ENCODE data around the gene CRHR1. TPM values are rescaled to one million over a fixed set of nuclear protein-coding genes. Genes with fewer than 3 reads are reported as not detected.

The CRHR1 gene
- total and polyA plus RNA-seq, 2 of the 4 experiments (the other 2 are of a cell fraction), result not detected

GRCh38 chr17:45786349-45786748 is 2.2 kb downstream of the CRHR1 start:
- POLR2A ChIA-PET (ENCODE audit: unreplicated experiment), result no interaction called here

More at GRCh38 chr17:45786349-45786748, 2.2 kb downstream of the CRHR1 start:
- Histone ChIP-seq H2AK9ac (replicated peaks; ENCODE audit: low read depth, low read length, poor library complexity) (no peak overlapping the region), H3K9ac (ENCODE audit: low read depth, low read length) (no peak overlapping the region), H4K5ac (ENCODE audit: low read depth, low read length) (no peak overlapping the region), H4K91ac (ENCODE audit: insufficient read depth, low read depth, low read length) (no peak overlapping the region), H3K4me3 (ENCODE audit: insufficient read depth, low read depth, low read length) (no peak overlapping the region), H3K4me2 (ENCODE audit: low read depth, low read length) (no peak overlapping the region), H2BK20ac (ENCODE audit: low read depth, low read length) (no peak overlapping the region), H2BK5ac (ENCODE audit: low read depth, low read length, poor library complexity, severe bottlenecking) (no peak overlapping the region), H3K79me1 (ENCODE audit: low read depth in 1 of 2, low read length in 2 of 2) (no peaks in the 10 kb centered on the region), H3K23ac (ENCODE audit: low read depth, low read length) (no peak overlapping the region), H3K9me1 (ENCODE audit: insufficient read depth, low read length) (no peaks in the 10 kb centered on the region), H3K14ac (replicated peaks; ENCODE audit: low read depth, low read length) (no peak overlapping the region), H4K20me1 (ENCODE audit: insufficient read depth, low read length) (no peaks in the 10 kb centered on the region), H3K36me3 (ENCODE audit: control insufficient read depth, insufficient read depth, low read length) (no peaks in the 10 kb centered on the region), H3K4me1 (ENCODE audit: control insufficient read depth, insufficient read depth, low read length) (peaks cover 1% of the 10 kb centered on the region; the same call in 1 of the 2 replicates), H2BK120ac (ENCODE audit: low read depth, low read length) (no peak overlapping the region), H3K4ac (ENCODE audit: low read depth, low read length) (no peak overlapping the region), H3K18ac (ENCODE audit: low read depth, low read length) (no peak overlapping the region), H2AFZ (replicated peaks; ENCODE audit: low read length, poor library complexity) (no peak overlapping the region), H2AK5ac (ENCODE audit: low read depth, low read length) (no peak overlapping the region), H3K27me3 (ENCODE audit: control insufficient read depth, insufficient read depth, low read length) (peaks cover 87% of the 10 kb centered on the region), H3K9me3 (ENCODE audit: control insufficient read depth, insufficient read depth, low read length) (no peaks in the 10 kb centered on the region), H3K27ac (ENCODE audit: insufficient read depth, low read length) (no peak overlapping the region), H3K56ac (ENCODE audit: extremely low read depth, insufficient read depth, low read length) (no peak overlapping the region), H2BK15ac (ENCODE audit: low read depth, low read length) (no peak overlapping the region), H4K8ac (ENCODE audit: low read depth in 2 of 2, low read length in 2 of 2) (no peak overlapping the region)
- BruUV-seq (replicated peaks), result no TSS peak
- no peak for ATAC-seq (ENCODE audit: low read depth)
- in situ Hi-C loops (cut with MboI; ENCODE audit: low sequenced_read_pairs) (no loop called here), intact Hi-C loops (cut with micrococcal nuclease) (no loop called here), dilution Hi-C loops (cut with HindIII; ENCODE audit: low sequenced_read_pairs, unreplicated experiment) (no loop called here)
- TF ChIP-seq USF2 (IDR thresholded peaks at IDR 0.05; ENCODE audit: low read depth, low read length) (no peak), FOS (IDR thresholded peaks at IDR 0.05; ENCODE audit: low read depth, low read length) (no peak), CHD1 (IDR thresholded peaks at IDR 0.05; ENCODE audit: low read depth, low read length) (no peak), RCOR1 (IDR thresholded peaks at IDR 0.05; ENCODE audit: insufficient replicate concordance, low read length) (no peak), POLR2A (IDR thresholded peaks at IDR 0.05; ENCODE audit: low read depth, low read length) (no peak), RAD21 (IDR thresholded peaks at IDR 0.05; ENCODE audit: low read length) (no peak), MAFK (IDR thresholded peaks at IDR 0.05; ENCODE audit: low read depth, low read length) (no peak), SMC3 (IDR thresholded peaks at IDR 0.05; ENCODE audit: low read depth, low read length) (no peak), ELK1 (IDR thresholded peaks at IDR 0.05; ENCODE audit: borderline replicate concordance, low read depth, low read length) (no peak), MAZ (IDR thresholded peaks at IDR 0.05; ENCODE audit: borderline replicate concordance, low read depth, low read length) (no peak), BHLHE40 (IDR thresholded peaks at IDR 0.05; ENCODE audit: low read depth, low read length) (no peak), CTCF (conservative IDR thresholded peaks at IDR 0.05; ENCODE audit: low read depth, low read length) (no peak), RFX5 (IDR thresholded peaks at IDR 0.05; ENCODE audit: low read depth, low read length) (no peak), MXI1 (IDR thresholded peaks at IDR 0.05; ENCODE audit: borderline replicate concordance, low read depth, low read length) (no peak), CEBPB (IDR thresholded peaks at IDR 0.05; ENCODE audit: low read depth, low read length) (no peak), NFE2L2 (IDR thresholded peaks at IDR 0.05; ENCODE audit: low read depth, low read length) (no peak)
- CTCF ChIA-PET, result no interaction called here
- no CpG with 5 or more reads among the region's 3 CpGs for WGBS, 2 experiments (ENCODE audit: extremely low coverage in 2 of 2, insufficient read length in 1 of 2)
- DNase-seq, result no peak
